Activated CD4-positive, alpha-beta T cell treated with anti-CD3 and anti-CD28 coated beads, Interleukin-2, amount 50 U/mL, for 24 hours (primary cell): ENCODE measurements around the gene KDM2B.

Experiments used
- DNase-seq, 2 donors: peaks; one replicate each; pipeline ENCODE4 v3.0.0-alpha.2; 2020; ENCODE audit warnings: low read depth in 1 of 2, low spot score in 1 of 2

The KDM2B gene

GRCh38 chr12:121438905-121439304 is 141.9 kb downstream of the KDM2B start:
- DNase-seq: no peak

GRCh38 chr12:121436706-121437105 is 144.1 kb downstream of the KDM2B start:
- no peak for DNase-seq

- DNase-seq: no peak
These were observed 147.9 kb downstream of the KDM2B start for GRCh38 chr12:121432740-121433480.

GRCh38 chr12:121430833-121431415 is 149.9 kb downstream of the KDM2B start:
- DNase-seq: no peak

GRCh38 chr12:121428883-121429282 is 151.9 kb downstream of the KDM2B start:
- no peak for DNase-seq

GRCh38 chr12:121427556-121428050 is 153.2 kb downstream of the KDM2B start:
- no peak for DNase-seq

- no peak for DNase-seq
These were observed 156.2 kb downstream of the KDM2B start for GRCh38 chr12:121424624-121424975.

GRCh38 chr12:121423682-121424623 is 156.9 kb downstream of the KDM2B start:
- DNase-seq: no peak

GRCh38 chr12:121423253-121423652 is 157.6 kb downstream of the KDM2B start:
- no peak for DNase-seq

- no peak for DNase-seq
These were observed 160.7 kb downstream of the KDM2B start for GRCh38 chr12:121420109-121420508.

- DNase-seq: no peak
These were observed 163.0 kb downstream of the KDM2B start for GRCh38 chr12:121417847-121418246.

GRCh38 chr12:121413917-121414316 is 166.9 kb downstream of the KDM2B start:
- no peak for DNase-seq

- no peak for DNase-seq
These were observed 175.6 kb downstream of the KDM2B start for GRCh38 chr12:121405211-121405610.

GRCh38 chr12:121404734-121405133 is 176.1 kb downstream of the KDM2B start:
- DNase-seq: no peak

- no peak for DNase-seq
These were observed 177.1 kb downstream of the KDM2B start for GRCh38 chr12:121403721-121404120.

- DNase-seq: peak; percentile 52 to 61
These were observed 180.3 kb downstream of the KDM2B start for GRCh38 chr12:121400332-121401139.

- DNase-seq: peak; percentile 91 to 97
These were observed 181.2 kb downstream of the KDM2B start, which contains the start of gene RNF34 for GRCh38 chr12:121399391-121400331. Gene RNF34, plus strand, starts transcription at chr12:121400118. Its CDS starts 95 bp downstream, at chr12:121400213.

GRCh38 chr12:121398355-121398754 is 182.5 kb downstream of the KDM2B start:
- no peak for DNase-seq

- no peak for DNase-seq
These were observed 183.3 kb downstream of the KDM2B start for GRCh38 chr12:121397521-121397920.

GRCh38 chr12:121392325-121392716 is 188.5 kb downstream of the KDM2B start:
- DNase-seq: no peak
